EH (cell line): Measurements from ENCODE around the gene RAPGEFL1.
"Not testable (repeated sequence)": the region's sequence is repeated elsewhere in the genome, so short reads cannot be mapped to it uniquely, and the experiment has no call there.

Experiments used
- DNase-seq: peaks from one replicate; pipeline ENCODE4 v3.0.0-alpha.2; 2015; ENCODE audit warnings: low read depth

RAPGEFL1 gene

GRCh38 chr17:40174514-40174913 is 2.8 kb upstream of the RAPGEFL1 start:
- DNase-seq: no peak

DNA sequence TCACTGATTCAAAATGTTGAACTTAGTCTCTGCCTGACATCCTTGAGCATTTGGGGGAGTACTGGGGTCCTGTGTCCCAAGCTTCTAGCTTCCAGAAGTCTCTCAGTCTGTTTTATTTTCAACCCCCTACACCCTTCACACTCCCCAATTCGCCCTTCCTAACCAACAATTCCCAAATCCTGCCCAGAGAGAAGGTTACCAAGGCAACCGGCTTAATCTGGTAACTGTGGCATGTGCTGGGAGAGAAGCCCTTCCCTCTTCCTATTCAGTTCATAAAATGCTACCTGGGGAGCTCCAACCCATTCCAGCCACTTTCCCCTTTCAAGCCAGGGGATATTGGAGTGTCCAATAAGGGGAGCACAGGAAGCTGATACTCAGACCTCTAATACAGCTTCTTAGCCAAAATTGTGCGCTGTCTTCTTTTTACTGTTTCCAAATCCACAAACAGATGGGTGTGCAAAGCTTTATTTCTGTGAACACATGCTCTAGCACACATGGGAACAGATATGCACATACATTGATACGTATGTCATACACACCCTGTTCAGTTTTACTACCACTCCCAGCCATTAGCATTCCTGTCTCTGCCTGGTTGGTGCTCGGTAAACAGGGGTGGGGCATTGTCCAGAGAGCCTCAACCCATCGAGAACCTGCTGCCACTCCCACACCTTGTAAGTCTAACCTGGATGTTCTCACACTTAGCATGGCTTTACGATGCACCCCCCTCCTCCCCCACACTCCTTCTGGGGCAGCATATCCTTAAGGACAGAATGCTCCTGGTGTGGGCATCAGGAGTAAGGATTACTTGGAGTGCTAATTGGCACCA is 1.1 kb upstream of the RAPGEFL1 start:
- DNase-seq: no peak

DNA sequence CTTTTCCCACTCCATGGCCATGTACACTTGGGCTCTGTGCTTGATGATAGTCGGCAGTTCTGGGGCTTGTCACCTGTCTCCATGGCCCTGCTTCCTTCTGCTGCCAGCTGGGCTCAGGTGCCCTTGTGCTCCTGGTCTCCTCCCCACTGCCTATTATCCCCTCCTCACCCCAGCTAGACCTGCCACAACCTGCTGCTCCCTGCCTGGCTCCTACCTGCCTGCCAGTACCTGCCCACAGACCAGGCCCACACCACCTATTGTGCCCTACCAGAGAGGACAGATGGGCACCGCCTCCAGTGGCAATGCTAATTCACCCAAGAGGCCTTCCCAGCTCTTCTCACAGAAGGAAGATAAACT is 538 bp upstream of the RAPGEFL1 start:
- no peak for DNase-seq

DNA sequence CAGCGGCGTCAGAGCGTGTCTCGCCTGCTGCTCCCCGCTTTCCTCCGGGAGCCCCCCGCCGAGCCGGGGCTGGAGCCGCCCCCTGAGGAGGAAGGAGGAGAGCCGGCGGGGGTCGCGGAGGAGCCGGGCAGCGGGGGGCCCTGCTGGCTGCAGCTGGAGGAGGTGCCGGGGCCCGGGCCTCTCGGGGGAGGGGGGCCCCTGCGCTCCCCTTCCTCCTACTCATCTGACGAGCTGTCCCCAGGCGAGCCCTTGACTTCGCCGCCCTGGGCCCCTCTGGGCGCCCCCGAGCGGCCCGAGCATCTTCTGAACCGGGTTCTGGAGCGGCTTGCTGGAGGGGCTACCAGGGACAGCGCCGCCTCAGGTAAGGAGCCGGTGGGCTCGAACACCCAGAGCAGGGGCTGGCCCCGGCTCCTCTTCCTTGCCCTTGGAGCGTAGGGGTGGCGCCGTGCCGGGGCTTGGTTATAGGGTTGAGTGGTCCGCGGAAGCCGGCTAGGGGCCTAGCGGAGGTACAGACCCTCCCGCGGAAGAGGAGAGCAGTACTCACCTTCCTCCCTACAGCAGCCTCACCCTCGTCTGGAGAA is 841 bp downstream of the RAPGEFL1 start:
- DNase-seq: no peak

- DNase-seq: no peak
These were observed 1.4 kb downstream of the RAPGEFL1 start for GRCh38 chr17:40178660-40179059.

DNA sequence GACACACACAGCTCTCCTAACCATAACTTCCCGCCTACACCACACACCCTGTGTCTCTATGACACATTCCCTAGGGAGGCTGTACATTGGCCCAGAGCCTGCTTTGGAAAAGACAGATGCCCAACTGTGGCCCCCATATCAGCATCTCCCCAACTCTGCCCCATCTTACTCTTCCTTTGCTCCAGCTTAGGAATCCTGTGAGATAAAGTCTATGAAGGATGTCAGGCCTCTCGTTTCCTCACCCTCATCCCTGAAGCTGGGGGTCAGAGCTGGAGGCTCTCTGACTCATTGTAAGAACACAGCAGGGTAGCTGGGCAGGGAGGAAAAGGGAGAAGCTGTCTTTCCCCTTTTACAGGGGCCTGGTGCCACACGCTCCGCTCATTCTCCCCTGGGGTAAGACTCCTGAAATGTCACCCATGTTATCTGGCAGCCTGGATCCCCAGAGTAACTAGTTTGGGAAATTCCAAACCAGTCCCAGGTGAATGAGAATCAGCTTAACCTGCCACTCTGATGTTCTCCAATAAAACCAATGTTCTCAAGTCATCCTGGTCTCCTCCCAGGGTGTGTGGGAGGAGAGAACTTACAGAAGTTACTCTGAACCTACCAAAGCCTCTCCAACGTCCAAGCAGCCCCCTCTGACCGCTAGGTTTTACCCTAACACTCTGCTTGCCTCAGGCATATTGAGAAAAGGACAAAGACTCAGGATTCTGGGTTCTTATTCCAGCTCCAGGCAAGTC is 2.8 kb downstream of the RAPGEFL1 start:
- peak; percentile 81 for DNase-seq

GRCh38 chr17:40180694-40181093 is 3.4 kb downstream of the RAPGEFL1 start:
- DNase-seq: no peak

GRCh38 chr17:40181205-40181604 is 3.9 kb downstream of the RAPGEFL1 start:
- DNase-seq: no peak

DNA sequence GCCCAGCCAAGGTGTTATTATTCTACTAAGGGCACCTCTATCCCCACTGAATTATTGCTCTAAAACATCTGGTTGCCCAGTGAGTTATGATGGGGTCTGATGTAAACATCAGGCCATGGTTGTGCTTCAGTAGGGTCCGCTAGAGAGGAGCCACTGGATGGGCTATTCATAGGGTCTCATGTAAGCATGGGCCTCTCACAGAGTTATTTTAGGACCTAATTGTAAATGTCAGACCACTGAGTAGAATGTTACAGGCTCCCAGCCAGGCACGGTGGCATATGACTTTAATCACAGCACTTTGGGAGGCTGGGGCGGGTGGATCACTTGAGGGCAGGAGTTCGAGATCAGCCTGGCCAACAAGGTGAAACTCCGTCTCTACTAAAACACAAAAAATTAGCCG is 5.3 kb downstream of the RAPGEFL1 start:
- no peak for DNase-seq

DNA sequence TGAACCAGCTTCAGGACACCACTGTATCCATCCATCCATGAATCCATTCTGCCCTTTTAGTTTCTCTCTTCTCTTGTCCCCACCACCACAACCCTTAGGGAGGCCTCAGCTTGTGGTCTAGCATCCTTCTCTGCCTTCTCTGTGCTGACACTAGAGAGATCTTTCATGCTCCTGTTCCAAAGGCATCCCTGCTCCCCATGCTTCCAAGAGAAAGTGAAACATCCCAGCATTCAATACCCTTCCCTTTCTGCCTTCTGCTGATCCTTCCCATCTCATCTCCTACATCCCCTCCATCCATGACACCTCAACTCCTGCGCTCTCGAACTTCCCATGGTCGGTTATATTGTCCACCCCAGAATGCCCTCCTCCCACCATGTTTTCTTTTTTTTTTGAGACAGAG is 10.0 kb downstream of the RAPGEFL1 start:
- no peak for DNase-seq

DNA sequence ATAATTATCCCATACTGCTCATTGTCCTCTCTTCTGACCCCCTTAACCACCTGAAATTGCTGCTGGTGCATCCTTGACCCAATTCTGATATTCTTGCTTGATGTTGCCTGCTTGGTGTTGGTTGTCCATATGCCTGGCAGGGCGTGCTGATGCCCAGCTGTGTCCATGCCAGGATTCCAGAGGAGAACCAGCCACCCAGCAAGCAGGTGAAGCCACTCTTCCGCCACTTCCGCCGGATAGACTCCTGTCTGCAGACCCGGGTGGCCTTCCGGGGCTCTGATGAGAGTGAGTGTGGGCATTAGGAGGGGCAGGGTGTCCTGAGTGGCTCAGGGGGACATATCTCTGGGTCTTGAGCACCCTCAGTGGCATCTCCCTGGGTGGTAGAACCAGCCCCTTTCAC is 11.4 kb downstream of the RAPGEFL1 start:
- DNase-seq: no peak

DNA sequence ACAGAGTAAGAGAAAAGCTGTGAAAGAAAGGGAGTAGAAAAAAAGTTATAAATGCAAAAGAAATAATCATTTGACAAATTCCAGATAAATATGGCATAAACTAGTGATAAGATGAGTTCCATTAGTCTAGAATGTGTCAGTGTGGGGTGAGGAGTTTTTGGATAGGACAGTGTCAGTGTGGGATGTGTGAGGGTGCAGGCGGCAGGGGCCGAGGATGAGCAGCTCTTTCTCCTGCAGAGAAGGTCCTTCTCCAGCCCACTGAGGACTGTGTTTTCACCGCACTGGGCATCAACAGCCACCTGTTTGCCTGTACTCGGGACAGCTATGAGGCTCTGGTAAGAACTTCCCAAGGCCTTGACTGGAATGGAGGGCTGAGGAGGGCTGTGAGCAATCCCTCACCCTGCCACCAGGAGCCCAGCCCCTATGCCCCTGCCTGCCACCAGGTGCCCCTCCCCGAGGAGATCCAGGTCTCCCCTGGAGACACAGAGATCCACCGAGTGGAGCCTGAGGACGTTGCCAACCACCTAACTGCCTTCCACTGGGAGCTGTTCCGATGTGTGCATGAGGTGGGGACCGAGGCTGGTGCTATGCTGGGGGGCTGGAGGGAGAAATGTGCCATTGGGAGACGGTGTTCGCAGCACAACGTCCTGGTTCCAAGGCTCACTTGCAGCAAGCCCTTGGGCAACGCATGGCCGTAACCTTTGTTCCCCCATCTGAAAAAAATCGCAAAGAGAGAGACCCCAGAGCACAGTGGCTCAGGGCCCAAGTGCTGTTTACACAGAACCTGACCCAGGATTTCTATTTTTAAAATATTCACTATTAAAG is 13.1 kb downstream of the RAPGEFL1 start:
- peak; percentile 25 for DNase-seq

- peak; percentile 83 for DNase-seq
These were observed 14.3 kb downstream of the RAPGEFL1 start for GRCh38 chr17:40191237-40192208.

DNA sequence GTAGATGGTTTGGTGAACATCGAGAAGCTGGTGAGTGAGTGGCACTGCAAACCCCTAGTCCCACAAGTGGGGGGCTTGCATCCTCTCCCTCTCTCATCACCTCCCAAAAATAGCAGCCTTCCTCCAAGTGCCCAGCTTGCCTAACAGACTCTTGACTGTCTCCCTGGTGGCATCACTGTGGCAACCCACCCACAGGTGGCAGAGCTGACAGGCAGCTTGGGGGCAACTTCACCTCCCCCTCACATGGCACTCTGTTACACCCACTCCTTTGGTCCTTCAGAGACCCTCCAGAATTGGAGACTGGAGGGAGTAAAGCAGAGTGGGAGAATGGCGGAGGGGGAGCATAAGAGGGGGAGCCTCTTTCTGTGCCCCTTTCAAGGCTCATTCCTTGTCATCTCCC is 15.7 kb downstream of the RAPGEFL1 start:
- no peak for DNase-seq

- no peak for DNase-seq
These were observed 17.6 kb downstream of the RAPGEFL1 start for GRCh38 chr17:40194821-40195220.

DNA sequence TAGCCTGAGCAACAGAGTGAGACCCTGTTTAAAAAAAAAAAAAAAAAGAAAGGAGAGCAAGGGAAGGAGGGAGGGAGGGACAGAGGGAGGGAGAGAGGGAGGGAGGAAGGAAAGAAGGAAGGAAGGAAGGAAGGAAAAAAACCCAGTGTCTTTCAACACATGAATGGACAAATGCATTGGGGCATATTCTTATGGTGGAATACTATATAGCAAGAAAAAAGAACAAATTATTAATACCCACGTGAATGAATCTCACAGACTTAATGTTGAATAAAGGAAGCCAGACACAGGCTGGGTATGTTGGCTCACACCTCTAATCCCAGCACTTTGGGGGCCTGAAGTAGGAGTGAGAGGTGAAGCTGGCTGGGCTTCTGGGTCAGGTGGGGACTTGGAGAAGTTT is 20.3 kb downstream of the RAPGEFL1 start:
- DNase-seq: no peak

GRCh38 chr17:40197965-40198456 is 20.7 kb downstream of the RAPGEFL1 start:
- not testable (repeated sequence) for DNase-seq

DNA sequence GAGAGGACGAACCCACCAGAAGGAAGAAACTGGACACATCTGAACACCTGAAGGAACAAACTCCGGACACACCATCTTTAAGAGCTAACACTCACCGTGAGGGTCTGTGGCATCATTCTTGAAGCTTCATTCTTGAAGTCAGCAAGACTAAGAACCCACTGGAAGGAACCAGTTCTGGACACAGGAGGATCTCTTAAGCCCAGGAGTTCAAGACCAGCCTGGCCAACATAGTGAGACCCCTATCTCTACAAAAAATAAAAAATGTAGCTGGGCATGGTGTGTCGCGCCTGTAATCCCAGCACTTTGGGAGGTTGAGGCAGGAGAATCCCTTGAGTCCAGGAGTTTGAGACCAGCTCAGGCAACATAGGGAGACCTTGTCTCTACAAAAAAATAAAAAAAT is 21.3 kb downstream of the RAPGEFL1 start:
- DNase-seq: no peak

GRCh38 chr17:40203131-40203530 is 25.9 kb downstream of the RAPGEFL1 start:
- no peak for DNase-seq

- DNase-seq: not testable (repeated sequence)
These were observed 28.9 kb downstream of the RAPGEFL1 start for GRCh38 chr17:40206193-40206592.
